GM13976 (cell line): ENCODE results near the gene ELN.

ENCODE experiments used
- DNase-seq: peaks from one replicate; pipeline ENCODE4 v3.0.0; 2012; ENCODE audit warnings: low spot score
- CTCF ChIP-seq: IDR thresholded peaks from 2 replicates; pipeline ENCODE4 v1.5.1; 2012; ENCODE audit warnings: borderline replicate concordance, mild to moderate bottlenecking; ENCODE audit not compliant: insufficient read depth; ENCODE audit errors: extremely low read depth, missing control alignments, control extremely low read depth
- in situ Hi-C: fragments of 300-500 bp; cut with MboI; formaldehyde crosslinking; loops from one replicate; pipeline ENCODE4 v1.12.0; 2022; ENCODE audit warnings: low sequenced_read_pairs, mixed read lengths, inconsistent platforms; ENCODE audit not compliant: unreplicated experiment

The ELN gene

GRCh38 chr7:74078461-74078860 is 50.5 kb downstream of the ELN start:
- in situ Hi-C loops: loop anchor here (10.0 kb wide), 1 partner anchor 106 kb away; no protein-coding TSS in a partner anchor
- no peak for TF ChIP-seq CTCF
- DNase-seq: no peak

GRCh38 chr7:74082770-74083116 is 54.8 kb downstream of the ELN start:
- in situ Hi-C loops: no loop called here
- no peak for DNase-seq
- TF ChIP-seq CTCF: no peak

GRCh38 chr7:74083117-74083876 is 55.3 kb downstream of the ELN start, which contains the start of gene LIMK1:
Gene LIMK1 (plus strand): TSS chr7:74083804. CDS start chr7:74083991, 187 bp downstream.
- DNase-seq: peak; percentile 99
- in situ Hi-C loops: no loop called here
- no peak for TF ChIP-seq CTCF

- in situ Hi-C loops: no loop called here
- peak; percentile 75 for DNase-seq
- TF ChIP-seq CTCF: no peak
These were observed 56.2 kb downstream of the ELN start for GRCh38 chr7:74083928-74084721.

- in situ Hi-C loops: no loop called here
- no peak for TF ChIP-seq CTCF
- no peak for DNase-seq
These were observed 57.0 kb downstream of the ELN start for GRCh38 chr7:74084722-74085578.
